ENCODE measurements around the gene SPATA33.
"Not testable (repeated sequence)": the region's sequence is repeated elsewhere in the genome, so short reads cannot be mapped to it uniquely, and the experiment has no call there.

SPATA33 gene

GRCh38 chr16:89629827-89630610, 27.6 kb upstream of the SPATA33 start:
- no peak for FAIRE-seq

- FAIRE-seq = no peak
Observed at GRCh38 chr16:89633064-89633631, 24.5 kb upstream of the SPATA33 start.

DNA sequence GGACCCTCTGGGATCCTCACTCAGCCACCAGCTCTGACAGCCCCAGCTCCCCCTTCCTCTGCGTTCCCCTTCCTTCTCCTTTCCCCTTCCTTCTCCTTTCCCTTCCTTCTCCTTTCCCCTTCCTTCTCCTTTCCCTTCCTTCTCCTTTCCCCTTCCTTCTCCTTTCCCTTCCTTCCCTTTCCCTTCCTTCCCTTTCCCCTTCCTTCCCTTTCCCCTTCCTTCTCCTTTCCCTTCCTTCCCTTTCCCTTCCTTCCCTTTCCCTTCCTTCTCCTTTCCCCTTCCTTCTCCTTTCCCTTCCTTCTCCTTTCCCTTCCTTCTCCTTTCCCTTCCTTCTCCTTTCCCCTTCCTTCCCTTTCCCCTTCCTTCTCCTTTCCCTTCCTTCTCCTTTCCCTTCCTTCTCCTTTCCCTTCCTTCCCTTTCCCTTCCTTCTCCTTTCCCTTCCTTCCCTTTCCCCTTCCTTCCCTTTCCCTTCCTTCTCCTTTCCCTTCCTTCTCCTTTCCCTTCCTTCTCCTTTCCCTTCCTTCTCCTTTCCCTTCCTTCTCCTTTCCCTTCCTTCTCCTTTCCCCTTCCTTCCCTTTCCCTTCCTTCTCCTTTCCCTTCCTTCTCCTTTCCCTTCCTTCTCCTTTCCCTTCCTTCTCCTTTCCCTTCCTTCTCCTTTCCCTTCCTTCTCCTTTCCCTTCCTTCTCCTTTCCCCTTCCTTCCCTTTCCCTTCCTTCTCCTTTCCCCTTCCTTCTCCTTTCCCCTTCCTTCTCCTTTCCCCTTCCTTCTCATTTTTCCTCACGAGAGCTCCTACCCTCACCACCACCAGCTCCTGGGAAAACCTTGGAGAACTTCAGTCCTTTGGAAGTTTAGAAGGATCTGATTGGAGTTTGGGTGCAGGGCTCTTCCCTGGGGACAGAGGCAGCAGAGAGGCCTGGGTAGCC, 22.9 kb upstream of the SPATA33 start:
- FAIRE-seq = not testable (repeated sequence)

DNA sequence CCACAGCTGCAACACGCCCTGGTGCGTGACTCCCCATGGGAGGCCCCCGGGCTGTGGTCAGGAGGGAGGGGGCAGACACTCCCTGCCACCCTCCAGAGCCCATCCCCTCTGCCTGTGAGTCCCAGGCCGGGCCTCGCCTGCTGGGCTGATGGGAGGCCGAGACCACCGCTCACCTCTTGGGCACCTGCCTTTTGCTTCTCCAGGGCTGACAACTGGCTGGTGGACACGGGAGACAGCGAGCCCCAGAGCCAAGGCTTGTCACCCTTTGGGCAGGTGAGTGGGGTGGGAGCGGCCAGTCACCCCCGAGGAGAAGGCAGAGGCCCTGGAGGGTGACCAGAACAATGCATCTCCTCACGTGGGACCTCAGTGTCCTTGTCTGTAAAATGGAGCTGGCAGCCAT, 21.0 kb upstream of the SPATA33 start:
- FAIRE-seq = no peak

- FAIRE-seq = no peak
Observed at GRCh38 chr16:89637379-89637778, 20.3 kb upstream of the SPATA33 start.

DNA sequence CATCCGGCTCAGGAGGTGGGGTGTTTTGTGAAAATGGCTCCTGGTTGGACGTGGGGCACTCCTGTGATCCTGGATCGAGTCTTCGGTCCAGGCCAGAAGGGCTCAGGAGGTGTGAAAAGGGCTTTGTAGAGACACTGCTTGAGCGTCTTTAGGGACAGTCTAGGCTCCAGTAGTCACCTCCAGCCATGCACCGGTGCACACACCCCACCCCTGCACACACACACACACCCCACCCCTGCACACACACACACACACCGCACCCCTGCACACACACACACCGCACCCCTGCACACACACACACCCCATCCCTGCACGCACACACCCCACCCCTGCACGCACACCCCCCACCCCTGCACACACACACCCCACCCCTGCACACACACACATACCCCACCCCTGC, 19.2 kb upstream of the SPATA33 start:
- FAIRE-seq = no peak

DNA sequence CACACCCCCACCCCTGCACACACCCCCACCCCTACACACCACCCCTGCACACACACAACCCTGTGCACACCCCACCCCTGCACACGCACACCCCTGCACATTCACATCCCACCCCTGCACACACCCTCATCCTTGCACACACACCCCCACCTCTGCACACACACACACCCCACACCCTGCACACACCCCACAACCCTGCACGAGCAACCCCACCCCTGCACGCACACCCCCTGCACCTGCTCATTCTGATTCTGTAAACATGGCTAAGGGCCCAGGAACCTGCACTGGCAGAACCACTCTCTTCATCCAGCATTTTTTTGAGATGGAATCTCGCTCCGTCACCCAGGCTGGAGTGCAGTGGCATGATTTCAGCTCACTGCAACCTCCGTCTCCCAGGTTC, 18.3 kb upstream of the SPATA33 start:
- no peak for FAIRE-seq

DNA sequence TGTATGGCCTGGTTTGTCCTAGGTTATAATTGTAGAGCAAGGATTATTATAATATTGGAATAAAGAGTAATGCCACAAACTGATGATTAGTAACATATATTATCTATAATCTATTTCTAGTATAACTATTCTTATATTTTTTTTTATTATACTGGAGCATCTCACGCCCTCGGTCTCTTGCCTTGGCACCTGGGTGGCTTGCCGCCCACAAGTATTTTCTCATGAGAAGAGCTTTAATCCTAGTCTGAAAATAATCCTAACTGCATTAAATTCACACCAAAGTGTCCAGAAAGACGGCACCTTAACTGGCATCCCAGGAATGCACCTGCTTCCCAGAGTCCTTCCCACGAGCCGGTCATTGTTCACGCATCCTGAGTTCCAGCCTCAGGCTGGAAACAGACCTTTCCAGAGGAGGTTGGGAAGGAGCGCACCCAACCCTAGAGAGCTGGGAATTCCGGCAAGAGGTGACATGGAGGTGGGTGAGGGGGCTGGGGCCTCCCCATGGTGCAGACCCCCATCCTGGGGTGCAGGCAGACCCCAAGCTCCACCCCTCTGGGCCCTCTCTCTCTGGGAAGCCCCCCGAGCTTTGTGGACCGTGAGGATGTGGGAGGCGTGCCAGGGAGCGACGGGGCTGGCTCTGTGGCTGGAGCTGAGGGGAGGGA, 16.0 kb upstream of the SPATA33 start:
- FAIRE-seq = no peak

DNA sequence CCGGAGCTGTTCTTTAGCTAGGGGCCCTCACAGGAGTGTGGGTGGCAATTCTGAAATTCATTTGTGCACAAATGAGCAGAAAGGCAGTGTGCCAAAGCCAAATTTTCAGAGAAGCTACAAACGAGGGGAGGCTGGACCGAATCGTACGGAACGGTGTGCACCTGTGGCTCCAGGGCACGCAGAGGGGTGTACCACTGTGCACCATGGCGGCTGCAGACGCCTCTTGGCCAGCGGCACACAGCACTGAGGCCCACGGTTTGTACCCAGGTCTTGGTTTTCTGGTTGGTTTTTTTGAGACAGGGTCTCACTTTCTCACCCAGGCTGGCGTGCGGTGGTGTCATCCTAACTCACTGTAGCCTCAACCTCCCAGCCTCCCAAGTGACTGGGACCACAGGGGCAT, 15.1 kb upstream of the SPATA33 start:
- no peak for FAIRE-seq

DNA sequence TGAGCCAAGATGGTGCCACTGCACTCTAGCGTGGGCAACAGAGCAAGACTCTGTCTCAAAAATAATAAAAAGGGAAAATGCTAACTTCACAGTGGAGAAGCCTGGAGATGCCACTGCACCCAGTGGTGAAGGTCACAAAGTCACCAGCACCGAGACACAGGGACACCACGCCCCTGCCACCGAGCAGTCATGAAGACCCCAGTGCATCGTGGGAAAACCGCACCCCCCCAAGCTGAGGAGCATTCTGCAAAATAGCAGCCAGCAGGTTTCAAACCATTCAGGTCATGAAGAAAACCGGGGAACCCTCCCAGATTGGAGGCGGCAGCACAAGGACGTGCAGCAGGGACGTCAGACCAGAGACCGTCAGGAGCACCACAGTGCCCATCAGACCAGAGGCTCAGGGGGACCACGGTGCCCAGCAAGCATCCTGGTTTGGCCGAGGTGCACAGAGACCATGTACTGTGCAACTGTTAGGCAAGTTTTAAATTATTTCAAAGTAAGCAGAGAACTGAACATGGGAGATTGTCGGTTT, 13.8 kb upstream of the SPATA33 start:
- FAIRE-seq = no peak

- FAIRE-seq = no peak
Observed at GRCh38 chr16:89645122-89645521, 12.5 kb upstream of the SPATA33 start.

DNA sequence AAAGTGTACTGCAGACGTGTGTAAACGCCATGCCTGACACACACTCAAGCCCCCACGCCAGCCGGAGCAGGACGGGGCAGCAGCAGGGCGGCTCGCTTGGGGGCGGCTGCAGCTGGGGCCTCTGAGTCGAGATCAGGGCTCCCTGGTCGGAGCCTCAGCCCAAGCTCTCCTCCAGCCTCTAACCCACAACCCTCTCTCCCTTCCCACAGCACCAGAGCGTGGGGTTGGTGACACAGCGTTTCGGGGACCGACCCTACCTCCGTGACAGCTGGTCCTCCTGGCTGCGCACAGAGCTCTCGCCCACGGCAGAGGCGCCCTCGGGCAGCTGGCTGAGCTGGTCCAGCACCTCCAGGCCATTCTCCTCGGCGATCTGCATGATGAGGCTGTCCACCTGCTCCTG, 11.4 kb upstream of the SPATA33 start:
- no peak for FAIRE-seq

DNA sequence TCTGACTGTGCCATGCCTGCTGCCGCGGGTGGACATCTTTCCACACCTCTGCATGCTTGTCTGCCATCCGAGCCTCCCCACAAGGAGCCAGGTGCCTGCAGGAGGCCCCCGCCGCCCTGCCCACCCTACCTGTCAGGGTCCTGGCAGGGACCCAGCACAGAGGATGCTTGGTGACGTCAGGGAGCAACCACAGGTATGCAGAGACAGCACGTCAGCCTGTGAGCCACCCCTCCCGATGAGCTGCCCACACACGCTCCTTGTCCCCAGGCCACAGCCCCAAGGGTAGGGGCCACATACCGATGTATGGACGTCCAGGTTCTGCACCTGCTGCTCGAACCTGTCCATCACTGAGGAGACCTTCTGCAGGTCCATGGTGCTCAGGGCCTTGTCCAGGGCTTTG, 10.7 kb upstream of the SPATA33 start:
- no peak for FAIRE-seq

GRCh38 chr16:89651584-89651983, 6.1 kb upstream of the SPATA33 start:
- no peak for FAIRE-seq

DNA sequence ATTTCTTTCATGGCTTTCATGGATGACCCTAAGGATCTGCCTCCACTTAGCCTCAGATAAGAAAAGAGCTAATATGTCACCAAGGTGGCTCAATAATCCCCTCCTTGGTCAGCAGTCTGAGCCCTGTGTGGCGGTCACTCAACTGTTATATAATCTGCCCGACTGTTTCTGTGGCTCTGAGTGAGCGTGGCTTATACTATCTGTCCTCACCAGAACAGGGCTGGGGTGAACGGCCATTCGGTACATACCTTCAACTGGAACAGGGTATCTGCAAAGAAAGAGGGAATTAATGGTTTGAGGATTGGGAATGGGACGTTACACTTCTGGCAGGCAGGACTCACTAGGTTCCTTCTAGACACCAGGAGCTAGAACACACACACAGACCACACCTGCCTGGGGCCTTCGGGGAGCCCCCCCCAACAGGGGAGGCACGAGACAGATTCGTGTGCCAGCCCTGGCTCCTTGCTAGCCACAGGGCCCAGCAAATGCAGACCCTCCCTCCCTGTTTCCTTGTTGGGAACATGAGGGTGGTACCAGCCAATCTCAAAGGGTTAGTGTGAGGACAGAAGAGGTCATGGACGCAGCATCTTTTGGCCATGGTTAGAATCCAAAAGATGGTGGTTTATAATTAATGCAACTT, 3.9 kb upstream of the SPATA33 start:
- FAIRE-seq = no peak

- FAIRE-seq = no peak
Observed at GRCh38 chr16:89655062-89655643, 2.5 kb upstream of the SPATA33 start.

GRCh38 chr16:89656435-89657121, 1.1 kb upstream of the SPATA33 start:
- FAIRE-seq = no peak

- no peak for FAIRE-seq
Observed at GRCh38 chr16:89658221-89658879, 714 bp downstream of the SPATA33 start.

- FAIRE-seq = no peak
Observed at GRCh38 chr16:89660146-89660545, 2.5 kb downstream of the SPATA33 start.

- no peak for FAIRE-seq
Observed at GRCh38 chr16:89661215-89661614, 3.6 kb downstream of the SPATA33 start.

GRCh38 chr16:89664238-89664637, 6.6 kb downstream of the SPATA33 start:
- FAIRE-seq = not testable (repeated sequence)

Measured in islet of Langerhans (tissue), 1 donor.